WTC11 (cell line): ENCODE data around the gene CYB5A.

Source experiments
- CREM ChIP-seq: sonication (generic); formaldehyde crosslinking; IDR thresholded peaks from 2 replicates; pipeline ENCODE4 v1.8.1; 2022; ENCODE audit warnings: mild to moderate bottlenecking, missing genetic modification reagents, moderate library complexity
- CTCF ChIP-seq: fragments of 200-600 bp; IDR thresholded peaks from 2 replicates; pipeline ENCODE4 v1.8.0; 2022; ENCODE audit warnings: antibody characterized with exemption
- ELF4 ChIP-seq: sonication (generic); formaldehyde crosslinking; IDR thresholded peaks from 2 replicates; pipeline ENCODE4 v1.8.1; 2022; ENCODE audit warnings: low read depth, mild to moderate bottlenecking, moderate library complexity, missing genetic modification reagents
- HMGXB4 ChIP-seq: sonication (generic); formaldehyde crosslinking; IDR thresholded peaks from 2 replicates; pipeline ENCODE4 v1.8.1; 2023; ENCODE audit warnings: mild to moderate bottlenecking, moderate library complexity, missing genetic modification reagents
- USF1 ChIP-seq: sonication (generic); formaldehyde crosslinking; IDR thresholded peaks from 2 replicates; pipeline ENCODE4 v1.8.0; 2022; ENCODE audit warnings: mild to moderate bottlenecking, missing genetic modification reagents
- USF2 ChIP-seq: sonication (generic); formaldehyde crosslinking; IDR thresholded peaks from 2 replicates; pipeline ENCODE4 v1.8.1; 2023; ENCODE audit warnings: mild to moderate bottlenecking, missing genetic modification reagents, moderate library complexity

GRCh38 chr18:74331404-74331803 is 39.6 kb upstream of the CYB5A start:
- TF ChIP-seq CTCF (no peak), CREM (CRISPR knock-in tag) (no peak), USF1 (CRISPR knock-in tag) (no peak), USF2 (CRISPR knock-in tag) (no peak), ELF4 (CRISPR knock-in tag) (no peak), HMGXB4 (CRISPR knock-in tag) (no peak)
